Common myeloid progenitor, CD34-positive (primary cell): ENCODE data around the gene SNX20.

Source experiments
- CTCF ChIA-PET: fragments of 350-600 bp; sonication (Branson Sonifier 250); formaldehyde crosslinking; loops from one replicate; lab custom pipeline; 2021; ENCODE audit warnings: antibody characterized with exemption; lab: Charles Lee
- POLR2A ChIA-PET: fragments of 350-600 bp; sonication (Branson Sonifier 250); formaldehyde crosslinking; loops from one replicate; lab custom pipeline; 2021; ENCODE audit warnings: antibody characterized with exemption; lab: Charles Lee
- DNase-seq, 3 donors: peaks; one replicate each; pipeline versions ENCODE4 v3.0.0 to v3.0.0-alpha.2; 2013
- H3K27ac ChIP-seq, 2 experiments: 1 replicate in 1 of 2; 2 replicates in 1 of 2; pipeline ENCODE4 v1.7.0; 2013; ENCODE audit warnings: inconsistent platforms in 2 of 2, low read length in 2 of 2, mild to moderate bottlenecking in 2 of 2, low read depth in 1 of 2, moderate library complexity in 1 of 2; ENCODE audit not compliant: severe bottlenecking in 2 of 2, insufficient read depth in 1 of 2, poor library complexity in 1 of 2
- H3K27me3 ChIP-seq, 5 experiments: replicated peaks in 2 of 5; 1 replicate in 3 of 5; 2 replicates in 2 of 5; pipeline versions ENCODE4 v1.6.1 to v1.7.0; 2013; ENCODE audit warnings: low read length in 4 of 5, mild to moderate bottlenecking in 2 of 5, moderate library complexity in 2 of 5, inconsistent platforms in 1 of 5; ENCODE audit not compliant: insufficient read depth in 5 of 5, control insufficient read depth in 4 of 5
- H3K36me3 ChIP-seq, 4 experiments: 1 replicate in 2 of 4; 2 replicates in 2 of 4; pipeline versions ENCODE4 v1.6.1 to v1.7.0; 2013; ENCODE audit warnings: low read length in 3 of 4, control low read depth in 1 of 4, mild to moderate bottlenecking in 1 of 4; ENCODE audit not compliant: control insufficient read depth in 4 of 4, insufficient read depth in 4 of 4
- H3K4me1 ChIP-seq, 4 experiments: 1 replicate in 3 of 4; 2 replicates in 1 of 4; pipeline versions ENCODE4 v1.6.1 to v1.7.1; 2013; ENCODE audit warnings: low read length in 3 of 4, mild to moderate bottlenecking in 3 of 4, control low read depth in 1 of 4, inconsistent platforms in 1 of 4, moderate library complexity in 1 of 4; ENCODE audit not compliant: control insufficient read depth in 4 of 4, insufficient read depth in 4 of 4; ENCODE audit errors: control extremely low read depth in 1 of 4
- H3K4me3 ChIP-seq, 7 experiments: 1 replicate in 4 of 7; 2 replicates in 3 of 7; pipeline versions ENCODE4 v1.5.1 to v1.7.0; 2013; ENCODE audit warnings: mild to moderate bottlenecking in 7 of 7, low read length in 6 of 7, moderate library complexity in 6 of 7, inconsistent platforms in 2 of 7, low read depth in 2 of 7, control low read depth in 1 of 7; ENCODE audit not compliant: insufficient read depth in 4 of 7, control insufficient read depth in 1 of 7; ENCODE audit errors: extremely low read depth in 1 of 7
- H3K9me3 ChIP-seq, 5 experiments: 1 replicate in 4 of 5; 2 replicates in 1 of 5; pipeline versions ENCODE4 v1.6.1 to v1.7.1; 2013; ENCODE audit warnings: low read length in 4 of 5, mild to moderate bottlenecking in 2 of 5, inconsistent platforms in 1 of 5, low read depth in 1 of 5, moderate library complexity in 1 of 5; ENCODE audit not compliant: control insufficient read depth in 4 of 5, insufficient read depth in 2 of 5; ENCODE audit errors: control extremely low read depth in 1 of 5
- WGBS: methylation state at CpG from one replicate; pipeline ENCODE4 v1.1.5; 2013; ENCODE audit not compliant: insufficient coverage; 5-methylcytosine and 5-hydroxymethylcytosine counted together

The SNX20 gene

DNA sequence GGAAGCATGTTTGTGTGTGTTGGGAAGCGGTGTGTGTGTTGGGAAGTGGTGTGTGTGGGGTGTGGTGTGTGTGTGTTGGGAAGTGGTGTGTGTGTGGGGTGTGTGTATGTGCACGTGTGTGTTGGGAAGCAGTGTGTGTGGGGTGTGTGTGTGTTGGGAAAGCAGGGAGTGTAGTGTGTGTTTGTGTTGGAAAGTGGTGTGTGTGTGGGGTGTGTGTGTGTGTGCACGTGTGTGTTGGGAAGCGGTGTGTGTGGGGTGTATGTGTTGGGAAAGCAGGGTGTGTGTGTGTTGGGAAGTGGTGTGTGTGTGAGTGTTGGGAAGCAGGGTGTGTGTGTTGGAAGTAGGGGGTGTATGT lies 11.5 kb upstream of the SNX20 start:
- WGBS: 96% methylated on average over 3 of the region's 4 CpGs

DNA sequence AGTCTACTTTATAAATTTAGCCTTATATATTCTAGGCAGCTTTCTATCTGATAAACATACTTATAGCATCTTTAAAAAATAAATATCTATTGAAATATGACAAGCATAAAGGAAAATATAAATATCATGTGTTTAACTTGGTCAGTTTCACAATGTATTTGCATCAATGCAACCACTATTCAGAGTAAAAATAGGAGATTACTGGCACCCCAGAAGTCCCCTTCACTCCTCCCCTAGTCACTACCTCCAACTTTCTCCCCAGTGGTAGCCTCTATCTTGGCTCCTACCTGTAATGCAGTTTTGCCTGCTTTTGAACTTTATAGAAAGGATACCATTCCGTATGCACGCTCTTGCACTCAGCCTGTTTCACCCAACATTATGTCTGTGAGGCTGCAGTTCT lies 9.1 kb upstream of the SNX20 start:
- Histone ChIP-seq H3K4me3 (no peak overlapping the region), H3K27ac (no peak overlapping the region), H3K27me3 (no peaks in the 10 kb centered on the region), H3K4me1 (peaks cover 3 to 28% (median 18%) of the 10 kb centered on the region in 4 experiments), H3K36me3 (no peaks in the 10 kb centered on the region), H3K9me3 (no peaks in the 10 kb centered on the region)
- CTCF ChIA-PET: interaction anchor here (1.3 to 2.3 kb wide), 4 partner anchors 17 to 30 kb away, joined by 3 to 6 read pairs (median 6); no protein-coding TSS in a partner anchor
- no peak for DNase-seq
- POLR2A ChIA-PET: no interaction called here
- no CpG with 5 or more reads among the region's 2 CpGs for WGBS

More for the DNA sequence above, 11.5 kb upstream of the SNX20 start:
- peaks cover 2 to 43% (median 34%) of the 10 kb centered on the region in 4 experiments for H3K4me1 ChIP-seq
- no peak for DNase-seq
- H3K36me3 ChIP-seq: no peaks in the 10 kb centered on the region
- H3K27me3 ChIP-seq: no peaks in the 10 kb centered on the region
- POLR2A ChIA-PET: no interaction called here
- H3K27ac ChIP-seq: no peak overlapping the region
- H3K9me3 ChIP-seq: no peaks in the 10 kb centered on the region
- H3K4me3 ChIP-seq: peak overlapping the region in 2 of 7 experiments; percentile 68 to 76
- CTCF ChIA-PET: no interaction called here

DNA sequence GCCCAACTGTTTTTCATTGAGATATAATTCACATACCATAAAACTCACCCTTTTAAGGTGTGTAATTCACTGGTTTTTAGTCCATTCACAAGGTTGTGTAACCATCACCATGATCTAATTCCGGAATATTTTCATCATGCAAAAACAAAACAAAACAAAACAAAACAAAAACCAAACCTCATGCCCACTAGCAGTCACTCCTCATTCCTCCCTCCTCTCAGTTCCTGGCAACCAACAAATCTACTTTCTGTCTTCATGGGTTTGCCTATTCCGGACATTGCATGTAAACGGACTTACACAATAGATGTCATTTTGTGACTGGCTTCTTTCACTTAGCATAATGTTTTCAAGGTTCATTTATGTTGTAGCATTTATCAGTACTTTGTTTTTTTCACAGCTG lies 7.8 kb upstream of the SNX20 start:
- Histone ChIP-seq H3K36me3 (no peaks in the 10 kb centered on the region), H3K27me3 (no peaks in the 10 kb centered on the region), H3K9me3 (no peaks in the 10 kb centered on the region), H3K4me3 (no peak overlapping the region), H3K27ac (no peak overlapping the region), H3K4me1 (peaks cover 14 to 33% (median 27%) of the 10 kb centered on the region in 4 experiments)
- no CpG with 5 or more reads among the region's 3 CpGs for WGBS
- ChIA-PET CTCF (no interaction called here), POLR2A (no interaction called here)
- no peak for DNase-seq

DNA sequence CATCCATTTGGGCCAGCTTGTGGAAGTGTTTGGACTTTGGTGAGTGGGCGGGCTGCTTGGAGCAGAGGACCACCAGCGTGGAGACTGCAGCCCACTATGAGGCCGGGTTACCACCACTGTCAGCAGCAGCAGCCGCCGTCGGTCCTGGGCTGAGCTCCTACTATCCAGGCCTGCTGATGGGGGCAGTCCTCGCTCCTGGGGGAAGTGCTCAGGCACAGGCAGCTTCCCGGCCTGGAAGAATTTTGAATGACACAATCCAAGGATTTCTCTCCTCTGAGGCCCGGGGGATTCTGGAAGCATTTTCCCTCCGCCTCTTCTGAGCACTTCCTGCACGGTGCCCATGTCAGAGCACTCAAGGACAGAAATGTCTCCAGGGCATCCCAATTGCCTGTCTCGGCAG lies 7.0 kb upstream of the SNX20 start:
- no peak for DNase-seq
- H3K4me1 ChIP-seq: peaks cover 20 to 34% (median 30%) of the 10 kb centered on the region in 4 experiments
- 89% methylated on average over 11 of the region's 12 CpGs for WGBS
- no peak overlapping the region for H3K27ac ChIP-seq
- ChIA-PET CTCF (interaction anchor here (1.3 to 5.2 kb wide), 3 partner anchors 11 to 21 kb away, joined by 4 to 48 read pairs (median 9); no protein-coding TSS in a partner anchor), POLR2A (interaction anchor here (0.5 kb wide), 1 partner anchor 335 kb away, joined by 4 read pairs; no protein-coding TSS in a partner anchor)
- no peaks in the 10 kb centered on the region for H3K9me3 ChIP-seq
- H3K27me3 ChIP-seq: no peaks in the 10 kb centered on the region
- no peak overlapping the region for H3K4me3 ChIP-seq
- no peaks in the 10 kb centered on the region for H3K36me3 ChIP-seq

DNA sequence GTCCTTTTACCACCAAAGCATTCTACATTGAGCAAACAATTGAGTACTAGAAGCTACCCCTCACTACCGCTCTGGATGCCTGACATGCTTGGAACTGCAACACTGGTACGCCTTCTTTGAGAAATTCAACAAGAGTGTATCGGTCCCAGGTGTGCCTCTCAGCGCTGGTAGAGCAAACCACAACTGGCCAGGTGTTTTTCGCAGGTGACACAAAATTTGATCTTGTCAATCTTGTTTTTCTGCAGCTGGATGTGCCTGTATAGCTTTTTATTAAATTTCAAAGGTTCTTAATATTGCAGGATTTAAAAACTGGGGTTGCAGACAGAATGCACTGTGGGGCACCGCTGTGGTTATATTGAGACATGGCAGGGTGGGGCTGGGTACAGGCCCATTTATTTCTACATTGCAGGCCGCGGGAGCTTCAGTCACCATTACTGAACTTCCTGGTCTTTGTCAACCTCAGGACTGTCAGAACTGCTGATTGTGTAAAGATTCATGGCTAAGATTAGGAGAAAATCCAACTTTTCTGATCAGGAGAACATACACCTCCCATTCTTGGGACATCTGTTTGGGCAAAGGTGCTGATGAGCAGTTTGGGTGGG lies 4.5 kb upstream of the SNX20 start:
- no peaks in the 10 kb centered on the region for H3K27me3 ChIP-seq
- H3K4me3 ChIP-seq: no peak overlapping the region
- 89% methylated on average over 6 of the region's 8 CpGs for WGBS
- ChIA-PET POLR2A (interaction anchor here (1.5 kb wide), 1 partner anchor 17 kb away, joined by 4 read pairs; no protein-coding TSS in a partner anchor), CTCF (interaction anchor here (0.6 to 5.2 kb wide), 12 partner anchors 10 to 61 kb away, joined by 3 to 48 read pairs (median 6); no protein-coding TSS in a partner anchor)
- H3K36me3 ChIP-seq: no peaks in the 10 kb centered on the region
- H3K27ac ChIP-seq: no peak overlapping the region
- H3K9me3 ChIP-seq: no peaks in the 10 kb centered on the region
- peak in 1 of 3 donors; percentile 44 for DNase-seq
- H3K4me1 ChIP-seq: peaks cover 30 to 55% (median 50%) of the 10 kb centered on the region in 4 experiments

DNA sequence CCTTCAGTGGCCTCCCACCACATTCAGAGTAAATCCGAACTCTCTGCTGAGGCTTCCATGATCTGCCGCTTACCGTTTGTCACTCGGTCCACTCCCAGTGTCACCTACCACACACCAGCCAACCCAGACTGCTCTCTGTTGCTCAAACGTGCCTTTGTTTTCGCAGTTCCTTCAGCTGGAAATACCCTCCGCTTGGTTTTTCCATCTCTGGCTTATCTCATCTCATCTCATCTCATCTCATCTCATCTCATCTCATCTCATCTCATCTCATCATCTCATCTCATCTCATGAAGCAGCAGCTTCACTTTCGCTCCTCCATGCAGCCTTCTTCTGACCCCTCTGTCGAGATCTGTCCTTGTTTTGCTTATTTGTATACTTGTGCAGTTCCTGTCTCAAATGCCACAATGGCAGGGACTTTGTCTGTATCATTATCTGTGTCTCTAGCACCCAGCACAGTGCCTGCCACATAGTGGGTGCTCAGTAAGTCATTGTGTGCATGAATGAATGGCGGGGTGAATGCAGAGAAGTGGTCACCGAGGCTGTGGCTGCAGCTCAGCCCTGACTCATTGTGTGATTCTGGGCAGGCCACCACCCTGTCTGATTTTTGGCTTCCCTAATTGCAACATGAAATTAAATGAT lies 3.8 kb upstream of the SNX20 start:
- peaks cover 34 to 61% (median 56%) of the 10 kb centered on the region in 4 experiments for H3K4me1 ChIP-seq
- H3K36me3 ChIP-seq: no peaks in the 10 kb centered on the region
- peak in 2 of 3 donors; percentile 63 to 70 for DNase-seq
- POLR2A ChIA-PET: interaction anchor here (1.5 to 1.6 kb wide), 2 partner anchors 13 to 18 kb away, joined by 4 to 6 read pairs; no protein-coding TSS in a partner anchor
- WGBS: 89% methylated on average over 11 of the region's 11 CpGs
- H3K4me3 ChIP-seq: no peak overlapping the region
- CTCF ChIA-PET: interaction anchor here (0.7 to 5.2 kb wide), 13 partner anchors 9 to 62 kb away, joined by 3 to 48 read pairs (median 5); no protein-coding TSS in a partner anchor
- H3K9me3 ChIP-seq: no peaks in the 10 kb centered on the region
- no peaks in the 10 kb centered on the region for H3K27me3 ChIP-seq
- H3K27ac ChIP-seq: peak overlapping the region in 1 of 2 experiments; percentile 71
